GM19043 (cell line): ENCODE measurements around the gene STK32B.

Source experiments
- ATAC-seq: cut with Tn5 transposase; IDR thresholded peaks from one replicate; pipeline ENCODE4 v1.9.1; 2021; ENCODE audit warnings: low read depth; ENCODE audit not compliant: unreplicated experiment

STK32B gene

GRCh38 chr4:5322321-5322720, 271.0 kb downstream of the STK32B start:
- ATAC-seq: no peak

GRCh38 chr4:5330339-5330989, 279.2 kb downstream of the STK32B start:
- ATAC-seq: no peak

- no peak for ATAC-seq
These were observed 286.5 kb downstream of the STK32B start for GRCh38 chr4:5337731-5338130.

GRCh38 chr4:5338531-5338930, 287.3 kb downstream of the STK32B start:
- no peak for ATAC-seq

- no peak for ATAC-seq
These were observed 289.7 kb downstream of the STK32B start for GRCh38 chr4:5340991-5341451.

GRCh38 chr4:5341526-5341925, 290.2 kb downstream of the STK32B start:
- no peak for ATAC-seq

- no peak for ATAC-seq
These were observed 304.6 kb downstream of the STK32B start for GRCh38 chr4:5355846-5356245.

- no peak for ATAC-seq
These were observed 306.6 kb downstream of the STK32B start for GRCh38 chr4:5357870-5358269.

GRCh38 chr4:5361968-5362367, 310.7 kb downstream of the STK32B start:
- ATAC-seq: no peak

- ATAC-seq: no peak
These were observed 313.1 kb downstream of the STK32B start for GRCh38 chr4:5364406-5364805.

GRCh38 chr4:5365071-5366008, 314.1 kb downstream of the STK32B start:
- no peak for ATAC-seq

GRCh38 chr4:5366009-5366386, 314.7 kb downstream of the STK32B start:
- ATAC-seq: no peak

- ATAC-seq: no peak
These were observed 315.1 kb downstream of the STK32B start for GRCh38 chr4:5366421-5366820.

GRCh38 chr4:5368426-5368825, 317.1 kb downstream of the STK32B start:
- ATAC-seq: no peak

GRCh38 chr4:5370286-5370685, 319.0 kb downstream of the STK32B start:
- no peak for ATAC-seq

- no peak for ATAC-seq
These were observed 320.3 kb downstream of the STK32B start for GRCh38 chr4:5371415-5372190.

- no peak for ATAC-seq
These were observed 320.9 kb downstream of the STK32B start for GRCh38 chr4:5372198-5372597.

GRCh38 chr4:5373327-5373726, 322.0 kb downstream of the STK32B start:
- ATAC-seq: no peak

- ATAC-seq: no peak
These were observed 323.3 kb downstream of the STK32B start for GRCh38 chr4:5374592-5374991.

GRCh38 chr4:5374994-5375393, 323.7 kb downstream of the STK32B start:
- no peak for ATAC-seq

GRCh38 chr4:5376015-5376414, 324.7 kb downstream of the STK32B start:
- ATAC-seq: no peak
